Skeletal muscle cell (primary cell): ENCODE results near the gene CROCC.
A peak's percentile ranks its signal among the peaks of the same experiment; 100 is the strongest.
"Not testable (repeated sequence)": the region's sequence is repeated elsewhere in the genome, so short reads cannot be mapped to it uniquely, and the experiment has no call there.

Experiments used
- DNase-seq: peaks from one replicate; pipeline ENCODE4 v3.0.0-alpha.2; 2010; ENCODE audit warnings: low read depth
- H3K4me3 ChIP-seq: 2 replicates; pipeline ENCODE4 v1.5.1; 2011; ENCODE audit warnings: low read depth, mild to moderate bottlenecking, control low read depth, low read length, moderate library complexity

Gene CROCC

GRCh38 chr1:16895233-16895597 is 26.5 kb upstream of the CROCC start:
- H3K4me3 ChIP-seq = peak overlapping the region; percentile 41
- DNase-seq = not testable (repeated sequence)

- H3K4me3 ChIP-seq = peak within 1 kb of the TSS; percentile 41
- peak; percentile 100 for DNase-seq
Measured at GRCh38 chr1:16895598-16896315, 26.0 kb upstream of the CROCC start, which contains the start of gene RNU1-2. TSS of gene RNU1-2 (plus strand) at chr1:16895980.

- H3K4me3 ChIP-seq = not testable (repeated sequence)
Measured at GRCh38 chr1:16896316-16897055, 25.2 kb upstream of the CROCC start.

GRCh38 chr1:16897653-16898052 is 24.1 kb upstream of the CROCC start:
- H3K4me3 ChIP-seq, DNase-seq: not testable (repeated sequence)

More at GRCh38 chr1:16896316-16897055, 25.2 kb upstream of the CROCC start:
- DNase-seq = peak; percentile 97

- not testable (repeated sequence) for H3K4me3 ChIP-seq, DNase-seq
Measured at GRCh38 chr1:16898298-16898697, 23.4 kb upstream of the CROCC start.

- not testable (repeated sequence) for DNase-seq, H3K4me3 ChIP-seq
Measured at GRCh38 chr1:16899020-16899419, 22.7 kb upstream of the CROCC start.

GRCh38 chr1:16900751-16901150 is 21.0 kb upstream of the CROCC start:
- no peak overlapping the region for H3K4me3 ChIP-seq
- DNase-seq = no peak

GRCh38 chr1:16901371-16901770 is 20.4 kb upstream of the CROCC start:
- DNase-seq, H3K4me3 ChIP-seq: not testable (repeated sequence)

GRCh38 chr1:16903054-16903453 is 18.7 kb upstream of the CROCC start:
- DNase-seq = no peak
- no peak overlapping the region for H3K4me3 ChIP-seq

- peak overlapping the region; percentile 59 for H3K4me3 ChIP-seq
- DNase-seq = no peak
Measured at GRCh38 chr1:16903458-16903796, 18.3 kb upstream of the CROCC start.

- DNase-seq = peak; percentile 99
- H3K4me3 ChIP-seq = peak overlapping the region; percentile 59
Measured at GRCh38 chr1:16904560-16905109, 17.1 kb upstream of the CROCC start.

- H3K4me3 ChIP-seq = peak overlapping the region; percentile 59
- peak; percentile 94 for DNase-seq
Measured at GRCh38 chr1:16905110-16905867, 16.4 kb upstream of the CROCC start.

- no peak for DNase-seq
- no peak overlapping the region for H3K4me3 ChIP-seq
Measured at GRCh38 chr1:16905868-16906702, 15.6 kb upstream of the CROCC start.

GRCh38 chr1:16906873-16907272 is 14.9 kb upstream of the CROCC start:
- H3K4me3 ChIP-seq = no peak overlapping the region
- DNase-seq = no peak

GRCh38 chr1:16907870-16908758 is 13.6 kb upstream of the CROCC start:
- H3K4me3 ChIP-seq = no peak overlapping the region
- no peak for DNase-seq

GRCh38 chr1:16911851-16912721 is 9.6 kb upstream of the CROCC start:
- H3K4me3 ChIP-seq, DNase-seq: not testable (repeated sequence)

- not testable (repeated sequence) for DNase-seq, H3K4me3 ChIP-seq
Measured at GRCh38 chr1:16912742-16913141, 9.0 kb upstream of the CROCC start.
